ENCODE results near the gene GFAP.

Gene GFAP

DNA sequence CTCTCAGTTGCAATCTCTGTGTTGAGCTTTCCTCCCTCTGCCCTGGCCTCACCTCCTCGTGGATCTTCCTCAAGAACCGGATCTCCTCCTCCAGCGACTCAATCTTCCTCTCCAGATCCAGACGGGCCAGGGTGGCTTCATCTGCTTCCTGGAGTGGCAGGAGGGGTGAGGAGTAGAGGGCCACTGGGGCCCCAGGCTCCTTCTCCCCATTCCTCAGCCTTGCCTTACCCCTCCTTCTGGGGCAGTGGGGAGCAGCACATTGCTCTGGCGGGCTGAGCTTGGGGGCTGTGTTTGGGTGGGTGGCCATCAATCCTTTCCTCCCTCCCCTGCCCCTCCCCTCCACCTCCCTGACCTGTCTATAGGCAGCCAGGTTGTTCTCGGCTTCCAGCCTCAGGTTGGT is 1.6 kb downstream of the GFAP start:
- DNase-seq: no peak

GRCh38 chr17:44912763-44913544 is 2.3 kb downstream of the GFAP start:
- no peak for DNase-seq

DNA sequence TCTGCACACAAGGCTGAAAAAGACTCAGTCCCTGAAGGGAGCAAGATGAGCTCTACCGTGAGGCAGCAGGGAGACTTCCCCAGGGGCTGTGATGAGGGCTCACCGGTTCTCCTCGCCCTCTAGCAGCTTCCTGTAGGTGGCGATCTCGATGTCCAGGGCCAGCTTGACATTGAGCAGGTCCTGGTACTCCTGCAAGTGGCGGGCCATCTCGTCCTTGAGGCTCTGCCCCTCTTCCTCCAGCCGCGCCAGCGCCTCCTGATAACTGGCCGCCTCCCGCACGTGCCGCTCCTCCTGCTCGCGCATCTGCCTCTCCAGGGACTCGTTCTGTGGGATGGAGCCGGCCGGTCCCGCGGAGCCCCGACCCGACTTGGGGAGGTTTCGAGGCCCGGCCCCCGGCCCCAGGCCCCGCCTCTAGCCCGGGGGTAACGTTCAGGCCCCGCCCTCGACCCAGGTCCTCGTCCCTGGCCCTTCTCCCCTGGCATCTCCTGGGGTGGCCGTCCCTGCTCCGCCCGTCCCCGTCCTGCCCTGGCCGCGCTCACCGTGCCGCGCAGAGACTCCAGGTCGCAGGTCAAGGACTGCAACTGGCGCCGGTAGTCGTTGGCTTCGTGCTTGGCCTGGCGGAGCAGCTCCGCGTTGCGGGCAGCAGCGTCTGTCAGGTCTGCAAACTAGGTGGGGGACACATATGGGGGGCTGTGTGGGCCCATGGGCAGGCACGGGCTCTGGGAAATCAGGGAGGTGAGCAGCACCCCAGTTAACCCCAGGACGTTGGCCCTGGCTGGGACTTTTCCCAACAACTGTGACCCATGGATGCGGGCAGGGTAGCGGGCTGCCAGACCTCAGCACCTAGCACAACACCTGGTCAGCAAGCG is 3.9 kb downstream of the GFAP start:
- DNase-seq: peak; percentile 67 to 86

DNA sequence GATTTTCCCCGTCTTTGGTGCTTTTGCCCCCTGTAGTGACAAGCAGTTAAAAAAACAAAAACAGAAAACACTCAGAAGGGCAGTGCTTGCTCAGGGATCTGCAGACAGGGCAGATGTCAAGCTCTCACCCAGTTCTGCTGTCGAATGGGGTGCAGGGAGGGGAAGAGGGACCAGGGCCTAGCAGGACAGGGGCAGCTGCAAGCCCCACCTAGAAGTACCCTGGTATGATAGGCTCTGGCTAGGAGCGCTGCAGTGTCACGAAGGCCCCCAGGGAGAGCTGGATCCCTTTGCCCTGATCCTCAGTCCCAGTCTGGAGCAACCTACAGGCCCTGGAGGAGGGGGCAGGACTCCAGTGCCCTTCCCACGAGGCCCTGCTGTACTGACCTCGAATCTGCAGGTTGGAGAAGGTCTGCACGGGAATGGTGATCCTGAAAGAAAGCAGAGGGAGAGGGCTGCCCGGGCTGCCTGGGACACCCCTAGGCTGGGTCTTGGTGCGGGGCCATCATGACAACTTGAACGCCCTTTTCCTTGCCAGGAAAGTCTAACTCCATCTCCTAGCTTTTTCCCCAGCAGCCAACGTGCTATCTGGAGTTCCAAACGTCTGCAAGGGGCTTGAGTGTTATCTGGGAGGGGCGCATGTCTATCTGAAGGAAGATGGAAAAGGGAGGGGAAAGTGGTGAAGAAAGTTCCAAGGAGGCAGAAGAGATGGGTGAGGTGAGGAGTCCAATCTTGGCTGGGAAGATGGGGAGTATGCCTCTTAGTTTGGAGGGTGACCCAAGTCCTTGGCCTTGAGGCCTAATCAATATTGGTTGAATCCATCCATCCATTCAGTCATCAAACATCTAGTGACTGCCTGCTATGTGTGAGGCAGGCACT is 4.8 kb downstream of the GFAP start:
- no peak for DNase-seq

- no peak for DNase-seq
Observed at GRCh38 chr17:44909681-44910144, 5.6 kb downstream of the GFAP start.

DNA sequence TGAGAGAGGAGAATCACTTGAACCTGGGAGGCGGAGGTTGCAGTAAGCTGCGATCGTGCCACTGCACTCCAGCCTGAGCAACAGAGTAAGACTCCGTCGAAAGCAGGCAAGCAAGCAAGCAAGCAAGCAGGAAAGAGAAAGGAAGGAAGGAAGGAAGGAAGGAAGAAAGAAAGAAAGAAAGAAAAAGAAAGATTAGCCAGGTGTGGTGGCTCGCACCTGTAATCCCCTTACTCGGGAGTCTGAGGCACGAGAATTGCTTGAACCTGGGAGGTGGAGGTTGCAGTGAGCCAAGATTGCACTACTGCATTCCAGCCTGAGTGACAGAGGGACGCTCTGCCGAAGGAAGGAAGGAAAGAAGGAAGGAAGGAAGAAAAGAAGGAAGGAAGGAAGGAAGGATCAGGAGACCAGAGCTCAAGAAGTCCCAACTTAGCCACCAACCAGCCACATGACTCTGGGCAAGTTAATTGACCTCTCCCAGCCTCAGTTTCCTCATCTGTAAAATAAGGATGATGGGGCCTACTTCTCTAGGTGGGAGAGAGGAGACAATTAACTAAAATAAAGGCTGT is 6.5 kb downstream of the GFAP start:
- DNase-seq: no peak

DNA sequence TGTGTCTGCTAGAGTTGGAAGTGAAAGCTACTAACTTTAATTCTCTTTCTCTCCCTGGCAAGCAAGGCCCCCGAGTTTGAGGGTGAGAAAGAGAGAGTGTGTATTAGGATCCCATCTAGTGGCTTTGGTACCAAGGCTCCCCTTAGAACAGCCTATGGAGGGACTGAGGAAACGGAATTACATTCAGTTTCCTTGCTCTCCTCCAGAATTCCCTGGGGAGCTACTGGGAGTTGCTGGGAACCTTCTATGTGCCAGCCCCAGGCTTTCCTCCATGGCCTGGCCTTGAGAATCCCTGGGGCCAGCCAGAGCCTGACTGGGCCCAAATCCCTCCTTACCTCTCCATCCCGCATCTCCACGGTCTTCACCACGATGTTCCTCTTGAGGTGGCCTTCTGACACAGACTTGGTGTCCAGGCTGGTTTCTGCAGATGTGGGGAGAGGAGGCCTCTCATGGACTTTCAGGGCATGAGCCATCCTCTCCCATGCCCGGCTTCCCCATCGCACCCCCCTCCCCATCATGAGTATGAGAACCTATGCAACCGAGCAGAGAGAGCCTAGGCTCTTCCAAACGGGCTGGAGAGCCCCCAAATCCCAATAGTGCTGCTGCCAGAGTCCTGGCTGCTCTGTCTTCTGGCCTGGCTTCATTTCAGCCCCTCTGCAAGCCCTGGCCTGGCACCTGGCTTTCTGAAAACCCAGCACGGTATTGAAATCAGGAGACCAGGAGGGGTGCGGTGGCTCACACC is 7.4 kb downstream of the GFAP start:
- peak in 1 of 2 experiments; percentile 29 for DNase-seq

DNA sequence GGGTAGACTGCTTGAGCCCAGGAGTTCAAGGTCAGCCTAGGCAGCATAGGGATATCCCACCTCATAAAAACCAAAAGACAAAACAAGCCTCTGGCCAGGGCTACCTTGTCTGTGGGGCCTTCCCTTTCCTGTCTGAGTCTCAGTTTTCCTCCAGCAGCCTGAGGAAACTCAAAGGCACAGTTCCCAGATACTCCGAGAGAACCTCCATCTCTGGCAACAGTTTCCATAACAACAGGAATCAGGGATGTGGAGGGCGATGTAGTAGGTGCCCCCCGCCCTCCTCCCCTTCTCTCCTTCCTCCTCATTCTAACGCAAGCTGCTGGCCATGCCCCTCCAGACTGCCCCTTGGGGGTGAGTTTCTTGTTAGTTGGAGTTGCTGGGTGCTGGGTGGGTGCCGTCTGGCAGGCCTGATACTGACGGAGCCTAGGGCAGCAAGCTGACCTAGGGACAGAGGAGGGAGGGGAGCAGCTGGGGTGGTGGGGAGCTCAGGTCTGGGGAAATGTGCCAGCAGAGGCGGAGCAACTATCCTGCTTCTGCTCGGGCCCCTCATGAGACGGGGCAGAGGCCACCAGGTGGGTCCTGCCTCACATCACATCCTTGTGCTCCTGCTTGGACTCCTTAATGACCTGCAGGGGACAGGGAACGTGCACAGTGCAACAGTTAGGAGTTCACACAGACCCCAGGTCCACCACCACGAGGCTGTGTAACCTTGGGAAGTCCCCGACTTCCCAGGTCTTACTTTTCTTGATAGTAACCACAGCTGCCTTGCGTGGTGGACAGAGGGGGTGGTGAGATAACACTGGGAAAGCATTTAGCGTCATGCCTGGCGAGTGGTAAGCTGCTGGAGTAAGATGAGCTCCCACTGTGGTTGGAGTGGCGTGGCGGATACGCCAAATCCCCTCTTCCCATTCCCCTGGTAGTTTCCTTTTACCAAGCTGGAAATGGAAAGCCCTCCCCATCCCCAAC is 8.3 kb downstream of the GFAP start:
- no peak for DNase-seq

- no peak for DNase-seq
Observed at GRCh38 chr17:44906010-44906646, 9.2 kb downstream of the GFAP start.

GRCh38 chr17:44905006-44906000 is 10.0 kb downstream of the GFAP start:
- DNase-seq: no peak

GRCh38 chr17:44904001-44904984 is 11.0 kb downstream of the GFAP start:
- no peak for DNase-seq

DNA sequence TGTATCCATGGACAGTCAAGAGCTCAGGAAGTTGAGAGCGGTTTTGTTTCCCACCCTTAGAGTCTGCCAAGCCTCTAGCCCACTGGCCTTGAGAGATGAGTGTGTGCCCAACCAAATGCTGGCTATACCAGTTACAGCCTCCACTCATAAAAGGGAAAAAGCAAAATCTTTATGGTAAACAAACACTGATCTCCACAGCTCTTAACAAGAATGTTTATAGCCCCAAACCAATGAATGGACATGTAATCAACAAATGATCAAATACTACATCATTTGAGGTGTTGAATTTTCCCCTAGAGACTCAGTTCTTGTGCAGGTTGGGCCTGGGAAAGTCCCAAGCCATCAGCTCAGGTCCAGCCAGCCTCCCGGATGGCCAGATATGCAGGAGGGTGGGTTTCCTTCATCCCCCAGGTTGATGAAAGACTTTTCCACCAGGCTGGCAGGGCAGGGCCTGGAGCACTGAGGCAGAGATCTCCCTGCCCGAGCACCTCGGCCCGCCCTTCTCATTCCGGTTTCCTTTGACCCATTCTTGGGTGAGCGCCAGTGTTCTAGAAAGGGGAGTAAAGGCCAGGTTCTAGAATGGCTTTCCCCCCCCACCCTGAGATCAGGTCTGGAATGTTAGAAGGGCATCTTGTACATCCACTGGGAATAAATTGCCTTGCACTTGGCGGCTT is 12.2 kb downstream of the GFAP start:
- no peak for DNase-seq

- DNase-seq: no peak
Observed at GRCh38 chr17:44902135-44902760, 13.1 kb downstream of the GFAP start.

GRCh38 chr17:44901411-44901921 is 13.8 kb downstream of the GFAP start:
- no peak for DNase-seq

DNA sequence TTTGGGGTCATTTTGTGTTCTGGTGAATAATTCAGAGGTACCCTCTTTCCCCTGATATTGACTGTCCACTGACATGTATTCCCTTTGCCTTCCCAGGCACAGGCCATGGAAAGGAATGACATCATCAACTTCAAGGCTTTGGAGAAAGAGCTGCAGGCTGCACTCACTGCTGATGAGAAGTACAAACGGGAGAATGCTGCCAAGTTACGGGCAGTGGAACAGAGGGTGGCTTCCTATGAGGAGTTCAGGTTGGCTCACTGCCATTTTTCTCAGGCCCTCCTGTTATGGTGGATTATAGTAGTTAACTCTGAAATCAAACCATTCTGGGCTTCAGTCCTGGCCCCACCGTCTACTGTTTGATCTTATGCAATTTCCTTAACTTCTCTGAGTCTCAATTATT is 14.4 kb downstream of the GFAP start:
- DNase-seq: no peak
